Suprapubic skin (tissue), 4 donors: ENCODE measurements around the gene SCAF1.

ENCODE experiments used
- EP300 ChIP-seq: sonication (generic); formaldehyde crosslinking; IDR thresholded peaks from one replicate; pipeline ENCODE4 v1.6.1; 2017; ENCODE audit warnings: antibody characterized with exemption
- POLR2A ChIP-seq, 2 donors: fragments of 450-650 bp; IDR thresholded peaks; one replicate each; pipeline ENCODE4 v1.6.1; 2017; ENCODE audit warnings: antibody characterized with exemption in 2 of 2, mild to moderate bottlenecking in 2 of 2, moderate library complexity in 2 of 2
- POLR2AphosphoS5 ChIP-seq, 3 donors: sonication (generic); formaldehyde crosslinking; IDR thresholded peaks; one replicate each; pipeline ENCODE4 v1.6.1; 2017; ENCODE audit warnings: antibody characterized with exemption in 3 of 3
- TF ChIP-seq, protein P1 (sequence below), 2 donors: fragments of 200-600 bp in 1 of 2; fragments of 450-650 bp in 1 of 2; sonication (generic) in 1 of 2; IDR thresholded peaks; one replicate each; pipeline ENCODE4 v1.5.1; 2016 to 2019; ENCODE audit warnings: antibody characterized with exemption in 2 of 2, mild to moderate bottlenecking in 1 of 2, moderate library complexity in 1 of 2

GRCh38 chr19:49660338-49660961, 18.4 kb downstream of the SCAF1 start:
- TF ChIP-seq POLR2A (IDR thresholded peaks at IDR 0.05) (no peak), POLR2AphosphoS5 (IDR thresholded peaks at IDR 0.05) (no peak), EP300 (no peak)
- TF ChIP-seq, protein P1, sequence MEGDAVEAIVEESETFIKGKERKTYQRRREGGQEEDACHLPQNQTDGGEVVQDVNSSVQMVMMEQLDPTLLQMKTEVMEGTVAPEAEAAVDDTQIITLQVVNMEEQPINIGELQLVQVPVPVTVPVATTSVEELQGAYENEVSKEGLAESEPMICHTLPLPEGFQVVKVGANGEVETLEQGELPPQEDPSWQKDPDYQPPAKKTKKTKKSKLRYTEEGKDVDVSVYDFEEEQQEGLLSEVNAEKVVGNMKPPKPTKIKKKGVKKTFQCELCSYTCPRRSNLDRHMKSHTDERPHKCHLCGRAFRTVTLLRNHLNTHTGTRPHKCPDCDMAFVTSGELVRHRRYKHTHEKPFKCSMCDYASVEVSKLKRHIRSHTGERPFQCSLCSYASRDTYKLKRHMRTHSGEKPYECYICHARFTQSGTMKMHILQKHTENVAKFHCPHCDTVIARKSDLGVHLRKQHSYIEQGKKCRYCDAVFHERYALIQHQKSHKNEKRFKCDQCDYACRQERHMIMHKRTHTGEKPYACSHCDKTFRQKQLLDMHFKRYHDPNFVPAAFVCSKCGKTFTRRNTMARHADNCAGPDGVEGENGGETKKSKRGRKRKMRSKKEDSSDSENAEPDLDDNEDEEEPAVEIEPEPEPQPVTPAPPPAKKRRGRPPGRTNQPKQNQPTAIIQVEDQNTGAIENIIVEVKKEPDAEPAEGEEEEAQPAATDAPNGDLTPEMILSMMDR (IDR thresholded peaks at IDR 0.05): no peak
